22Rv1 (cell line): ENCODE data around the gene CXCL14.
A peak's percentile ranks its signal among the peaks of the same experiment; 100 is the strongest.

Experiments
- H3K27ac ChIP-seq: fragments of 450-650 bp; 2 replicates; pipeline ENCODE4 v1.5.1; 2017
- ZFX ChIP-seq: fragments of 450-650 bp; IDR thresholded peaks from 2 replicates; pipeline ENCODE4 v1.6.1; 2017; ENCODE audit warnings: antibody characterized with exemption, borderline replicate concordance
- TF ChIP-seq, protein P1 (sequence below): fragments of 450-650 bp; IDR thresholded peaks from 2 replicates; pipeline ENCODE4 v1.5.1; 2017; ENCODE audit warnings: mild to moderate bottlenecking

CXCL14 gene

DNA sequence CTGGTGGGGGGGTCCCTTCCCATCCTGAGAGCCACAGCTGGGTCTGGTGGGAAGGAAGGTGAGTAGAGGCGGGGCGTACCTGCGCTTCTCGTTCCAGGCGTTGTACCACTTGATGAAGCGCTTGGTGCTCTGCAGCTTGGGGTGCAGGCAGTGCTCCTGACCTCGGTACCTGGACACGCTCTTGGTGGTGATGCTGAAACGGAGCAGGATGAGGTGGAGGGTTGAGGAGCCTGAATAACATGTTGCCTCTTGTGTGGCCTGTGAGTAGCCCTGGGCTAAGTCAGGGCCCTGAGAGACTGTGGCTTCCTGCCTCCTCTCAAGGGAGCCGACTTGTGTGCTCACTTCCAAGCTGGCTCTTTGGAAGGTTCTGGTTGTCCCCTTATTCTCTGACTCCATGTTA, 4.3 kb downstream of the CXCL14 start:
- TF ChIP-seq ZFX, result no peak
- TF ChIP-seq, protein P1, sequence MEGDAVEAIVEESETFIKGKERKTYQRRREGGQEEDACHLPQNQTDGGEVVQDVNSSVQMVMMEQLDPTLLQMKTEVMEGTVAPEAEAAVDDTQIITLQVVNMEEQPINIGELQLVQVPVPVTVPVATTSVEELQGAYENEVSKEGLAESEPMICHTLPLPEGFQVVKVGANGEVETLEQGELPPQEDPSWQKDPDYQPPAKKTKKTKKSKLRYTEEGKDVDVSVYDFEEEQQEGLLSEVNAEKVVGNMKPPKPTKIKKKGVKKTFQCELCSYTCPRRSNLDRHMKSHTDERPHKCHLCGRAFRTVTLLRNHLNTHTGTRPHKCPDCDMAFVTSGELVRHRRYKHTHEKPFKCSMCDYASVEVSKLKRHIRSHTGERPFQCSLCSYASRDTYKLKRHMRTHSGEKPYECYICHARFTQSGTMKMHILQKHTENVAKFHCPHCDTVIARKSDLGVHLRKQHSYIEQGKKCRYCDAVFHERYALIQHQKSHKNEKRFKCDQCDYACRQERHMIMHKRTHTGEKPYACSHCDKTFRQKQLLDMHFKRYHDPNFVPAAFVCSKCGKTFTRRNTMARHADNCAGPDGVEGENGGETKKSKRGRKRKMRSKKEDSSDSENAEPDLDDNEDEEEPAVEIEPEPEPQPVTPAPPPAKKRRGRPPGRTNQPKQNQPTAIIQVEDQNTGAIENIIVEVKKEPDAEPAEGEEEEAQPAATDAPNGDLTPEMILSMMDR, result no peak
- H3K27ac ChIP-seq, result no peak overlapping the region

DNA sequence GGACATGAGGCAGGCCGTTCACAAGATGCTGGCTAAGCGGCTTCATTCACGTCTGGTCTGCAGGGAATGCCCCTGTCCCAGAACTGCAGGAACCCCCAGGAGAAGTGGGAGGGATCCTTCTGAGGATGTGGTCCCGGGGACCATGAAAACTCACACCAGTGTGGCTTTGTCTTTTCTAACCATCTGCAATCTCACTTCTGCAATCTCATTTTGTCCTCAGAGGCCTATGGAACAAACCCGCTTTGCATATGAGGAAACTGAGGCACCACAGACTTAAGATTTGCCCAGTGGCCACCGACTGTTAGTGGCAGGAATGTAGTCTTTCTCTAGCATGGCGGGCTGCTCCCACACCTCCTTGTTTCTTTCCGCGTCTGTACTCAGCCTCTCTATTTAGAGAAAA, 6.9 kb downstream of the CXCL14 start:
- TF ChIP-seq, protein P1, result no peak
- no peak for TF ChIP-seq ZFX
- no peak overlapping the region for H3K27ac ChIP-seq

DNA sequence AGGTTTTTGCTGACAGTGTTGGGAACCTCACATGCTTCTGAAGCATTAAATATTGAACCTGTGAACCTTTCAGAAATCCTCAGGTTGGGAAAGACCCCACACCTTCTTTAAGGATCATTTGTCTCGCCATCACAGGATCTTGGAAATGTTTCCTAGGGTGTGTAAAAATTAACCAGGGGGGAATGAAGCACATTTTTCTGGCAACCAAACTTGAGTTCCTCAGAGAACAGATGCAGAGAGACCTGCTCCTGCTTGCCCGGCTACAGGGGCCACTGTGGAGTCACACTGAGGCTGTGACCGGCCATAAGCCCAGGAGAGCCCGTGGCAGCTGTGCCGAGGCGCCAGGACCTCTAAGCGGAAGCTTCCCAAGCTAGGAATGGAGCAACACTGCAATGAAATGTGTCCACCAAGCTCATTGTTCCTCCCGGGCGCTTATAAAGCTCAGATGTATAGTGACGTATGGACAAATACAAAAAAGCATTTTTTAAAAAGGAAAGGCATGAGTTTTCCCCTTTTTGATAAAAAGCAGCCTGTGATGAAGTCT, 7.7 kb downstream of the CXCL14 start:
- TF ChIP-seq ZFX, result no peak
- TF ChIP-seq, protein P1, result no peak
- no peak overlapping the region for H3K27ac ChIP-seq

DNA sequence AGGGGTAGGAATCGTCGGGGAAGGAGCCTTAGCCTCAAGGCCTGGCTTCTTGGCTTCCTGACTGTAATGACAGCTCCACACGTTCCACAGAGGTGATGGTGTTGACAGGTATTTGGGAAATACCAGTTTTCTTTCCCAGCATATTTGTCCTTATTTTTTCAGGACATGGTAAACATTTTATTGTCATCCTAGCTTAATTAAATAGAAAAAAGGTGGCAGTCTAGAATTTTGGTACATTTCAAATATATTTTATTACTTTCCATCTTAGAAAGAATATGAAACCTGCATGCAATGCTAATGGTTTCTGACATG, 8.4 kb downstream of the CXCL14 start:
- TF ChIP-seq, protein P1, result peak; percentile 49
- no peak for TF ChIP-seq ZFX
- H3K27ac ChIP-seq, result no peak overlapping the region

DNA sequence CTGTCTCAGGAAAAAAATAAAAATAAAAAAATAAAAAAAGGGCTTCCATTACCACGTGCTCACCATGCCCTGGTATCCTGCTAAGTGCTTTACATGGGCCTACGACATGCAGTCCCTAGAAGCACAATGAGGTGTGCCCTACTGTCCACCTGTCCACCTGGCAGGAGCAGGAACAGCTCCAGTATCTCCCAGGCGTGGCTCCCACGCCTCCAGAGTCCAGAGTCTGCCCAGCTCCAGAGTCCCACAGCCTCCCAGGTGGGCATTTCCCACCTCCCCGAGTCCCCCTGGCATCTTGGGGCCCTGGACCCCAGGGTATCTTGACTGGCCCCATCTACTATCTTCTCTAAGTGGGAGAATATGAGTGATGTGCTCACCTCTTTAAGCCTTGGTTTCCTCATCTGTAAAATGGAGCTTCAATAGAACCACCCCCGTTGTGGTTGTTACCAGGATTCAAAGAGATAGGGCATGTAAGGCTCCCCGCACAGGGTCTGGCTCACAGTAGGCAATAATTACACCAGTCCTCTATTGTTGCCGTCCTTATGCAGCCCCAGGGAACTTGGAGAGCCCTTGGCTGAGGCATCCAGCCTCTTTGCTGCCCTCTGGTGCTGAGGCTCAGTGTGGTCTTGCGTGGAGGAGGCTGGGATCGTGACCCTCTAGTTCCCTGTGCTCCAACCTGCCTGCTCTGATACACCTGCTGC, 8.9 kb downstream of the CXCL14 start:
- no peak overlapping the region for H3K27ac ChIP-seq
- TF ChIP-seq, protein P1, result peak; percentile 84
- TF ChIP-seq ZFX, result no peak

DNA sequence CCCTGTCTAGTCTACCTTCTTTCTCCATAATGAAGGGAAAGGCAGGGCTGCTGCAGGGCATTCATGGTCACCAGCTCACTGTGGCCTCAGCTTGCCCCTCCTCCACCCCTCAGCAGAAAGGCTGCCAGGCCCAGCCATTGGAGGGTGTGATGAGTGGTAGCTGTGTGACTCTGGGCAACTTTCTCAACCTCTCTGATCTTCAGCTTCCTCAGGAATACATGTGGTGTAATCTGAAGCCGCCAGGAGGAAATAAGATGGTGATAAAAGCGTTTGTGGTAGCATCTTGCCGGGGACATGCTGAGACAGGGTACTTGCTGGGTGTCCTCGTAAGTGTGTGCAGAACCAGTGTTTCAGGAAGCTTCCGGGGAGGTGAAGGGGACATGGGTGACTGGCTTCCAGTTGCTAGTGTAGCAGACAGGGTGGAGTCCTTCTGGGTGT, 9.8 kb downstream of the CXCL14 start:
- H3K27ac ChIP-seq, result no peak overlapping the region
- TF ChIP-seq, protein P1, result no peak
- no peak for TF ChIP-seq ZFX

DNA sequence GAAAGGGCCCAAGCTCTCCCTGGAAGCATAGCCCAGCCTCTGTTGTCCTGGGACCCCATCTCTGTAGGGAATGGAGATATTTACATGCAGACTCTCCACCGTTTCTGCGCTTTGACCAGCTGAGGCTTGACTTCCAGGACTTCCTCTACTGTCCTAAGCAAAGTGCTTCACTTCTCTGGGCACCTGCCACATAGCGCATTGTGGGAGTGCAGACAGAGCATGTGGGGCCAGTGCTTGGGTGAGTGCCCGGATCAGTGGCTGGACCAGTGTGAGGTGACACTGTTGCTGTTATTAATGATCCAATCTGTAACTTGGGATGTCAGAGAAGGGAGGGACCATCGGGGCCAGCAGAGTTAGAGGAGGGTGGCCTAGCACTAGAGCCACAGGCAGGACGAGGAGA, 10.5 kb downstream of the CXCL14 start:
- TF ChIP-seq, protein P1, result no peak
- TF ChIP-seq ZFX, result no peak
- no peak overlapping the region for H3K27ac ChIP-seq
